AG08395 (cell line): ENCODE data around the gene BUB1B.
A peak's percentile ranks its signal among the peaks of the same experiment; 100 is the strongest.
"Not testable (repeated sequence)": the region's sequence is repeated elsewhere in the genome, so short reads cannot be mapped to it uniquely, and the experiment has no call there.

Source experiments
- DNase-seq: peaks from one replicate; pipeline ENCODE4 v3.0.0; 2012; ENCODE audit warnings: mixed read lengths, low spot score

The BUB1B gene

GRCh38 chr15:40160689-40161688 is at the start of gene BUB1B:
BUB1B (plus strand) TSS chr15:40161069; CDS start chr15:40161221, 152 bp downstream.
- DNase-seq, result peak; percentile 98

- DNase-seq, result no peak
Measured at GRCh38 chr15:40111888-40112287, 49.0 kb upstream of the BUB1B start.

DNA sequence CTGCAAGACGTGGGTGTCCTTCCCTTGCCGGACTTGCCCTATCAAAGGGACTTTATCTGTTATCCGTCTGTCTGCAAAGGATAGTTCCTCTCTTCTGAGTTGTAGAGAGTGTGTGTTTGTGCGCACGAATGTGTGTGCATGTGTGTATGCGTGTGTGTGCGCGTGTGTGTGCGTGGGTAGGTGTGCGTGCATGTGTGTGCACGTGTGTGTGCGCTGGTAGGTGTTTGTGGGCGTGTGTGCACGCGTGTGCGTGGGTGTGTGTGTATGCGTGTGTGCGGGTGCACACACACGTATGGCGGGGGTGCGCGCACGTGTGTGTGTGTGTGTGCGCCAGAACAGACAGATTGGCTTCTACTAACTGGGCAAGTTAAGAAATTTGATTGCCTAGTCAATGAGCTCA is 48.1 kb upstream of the BUB1B start:
- no peak for DNase-seq

DNA sequence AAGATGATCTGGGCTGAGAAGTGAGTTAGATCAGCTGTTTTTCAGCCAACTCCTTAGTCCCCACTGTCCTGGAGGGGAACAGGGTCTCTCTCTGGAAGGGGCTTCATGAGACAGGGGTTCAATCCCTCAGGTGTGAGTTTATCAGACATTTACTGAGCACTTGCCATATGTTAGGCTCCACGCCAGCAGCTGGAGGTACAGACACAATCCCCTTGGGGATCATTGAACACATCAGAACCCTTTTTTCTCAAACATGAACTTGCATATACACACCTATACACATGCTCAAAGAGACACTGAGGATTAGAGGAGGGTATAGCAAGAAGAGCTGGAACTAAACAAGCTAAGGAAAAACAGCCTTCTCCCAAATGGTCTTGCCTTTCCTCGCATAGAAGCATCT is 46.7 kb upstream of the BUB1B start:
- DNase-seq, result no peak

DNA sequence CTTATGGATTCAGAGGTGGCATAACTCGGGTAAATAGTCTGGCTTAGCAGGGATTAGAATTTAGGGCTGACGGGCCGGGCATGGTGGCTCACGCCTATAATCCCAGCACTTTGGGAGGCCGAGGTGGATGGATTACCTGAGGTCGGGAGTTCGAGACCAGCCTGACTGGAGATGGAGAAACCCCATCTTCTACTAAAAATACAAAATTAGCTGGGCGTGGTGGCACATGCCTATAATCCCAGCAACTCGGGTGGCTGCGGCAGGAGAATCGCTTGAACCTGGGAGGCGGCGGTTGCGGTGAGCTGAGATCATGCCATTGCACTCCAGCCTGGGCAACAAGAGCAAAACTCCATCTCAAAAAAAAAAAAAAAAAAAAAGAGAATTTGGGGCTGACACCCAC is 45.8 kb upstream of the BUB1B start:
- DNase-seq, result not testable (repeated sequence)

GRCh38 chr15:40115670-40116093 is 45.2 kb upstream of the BUB1B start:
- DNase-seq, result no peak

DNA sequence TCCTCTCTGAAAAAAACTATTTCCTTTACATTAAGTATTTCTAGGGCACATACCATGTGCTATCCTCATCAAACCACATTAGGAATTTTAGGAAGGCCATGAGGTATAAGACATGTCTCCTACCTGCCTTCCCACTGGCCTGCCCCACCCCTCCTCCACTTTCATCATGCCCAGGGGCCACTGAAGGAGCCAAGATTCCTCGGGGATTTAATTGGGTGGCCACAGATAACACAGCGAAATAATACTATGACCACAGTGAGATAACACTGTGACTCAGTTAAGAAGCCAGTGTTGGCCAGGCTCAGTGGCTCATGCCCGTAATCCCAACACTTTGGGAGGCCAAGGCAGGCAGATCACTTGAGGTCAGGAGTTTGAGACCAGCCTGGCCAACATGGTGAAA is 42.4 kb upstream of the BUB1B start:
- DNase-seq, result no peak

- no peak for DNase-seq
Measured at GRCh38 chr15:40121911-40122638, 38.8 kb upstream of the BUB1B start.

GRCh38 chr15:40122989-40123388 is 37.9 kb upstream of the BUB1B start:
- not testable (repeated sequence) for DNase-seq

DNA sequence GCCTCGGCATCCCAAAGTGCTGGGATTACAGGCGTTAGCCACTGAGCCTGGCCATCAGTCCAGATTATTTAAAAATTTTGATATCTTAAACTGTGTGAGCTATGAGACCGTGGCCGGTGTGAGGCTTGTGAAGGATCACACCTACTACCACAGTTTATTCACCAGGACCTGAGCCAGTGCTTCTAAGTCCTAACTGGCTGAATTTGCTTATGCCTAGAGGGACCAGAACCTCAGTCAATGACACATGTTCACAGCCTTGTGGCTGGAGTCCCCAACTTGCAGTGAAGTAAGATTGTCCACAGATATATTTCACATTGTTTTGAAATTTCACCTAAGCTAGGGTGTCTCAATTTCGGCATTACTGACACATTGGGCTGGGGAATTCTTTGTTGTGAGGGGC is 37.0 kb upstream of the BUB1B start:
- DNase-seq, result not testable (repeated sequence)

- not testable (repeated sequence) for DNase-seq
Measured at GRCh38 chr15:40124333-40124732, 36.5 kb upstream of the BUB1B start.

DNA sequence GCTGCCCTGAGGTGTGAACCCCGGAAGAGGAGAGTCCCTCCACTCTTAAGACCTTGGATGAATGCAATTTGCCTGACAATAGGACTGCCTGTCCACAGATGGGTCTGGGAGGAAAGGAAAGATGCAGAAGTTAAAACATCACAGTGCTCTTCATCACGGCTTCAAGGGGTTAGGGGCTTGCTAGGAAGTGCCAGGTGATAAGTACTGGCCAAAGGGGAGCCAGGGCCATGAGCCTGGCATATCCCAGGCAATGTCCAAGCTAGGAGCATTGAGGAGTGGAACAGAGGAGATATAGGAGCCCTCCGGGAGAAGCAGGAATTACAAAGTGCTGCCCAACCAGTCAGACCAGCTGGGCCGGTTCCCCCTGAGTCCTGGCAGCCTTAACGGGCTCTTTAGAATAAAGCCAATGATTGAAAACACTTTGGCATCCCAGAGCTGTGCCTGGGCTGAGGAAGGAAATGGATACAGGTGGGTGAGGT is 36.0 kb upstream of the BUB1B start:
- DNase-seq, result not testable (repeated sequence)

GRCh38 chr15:40125950-40126349 is 34.9 kb upstream of the BUB1B start:
- DNase-seq, result no peak

- no peak for DNase-seq
Measured at GRCh38 chr15:40128766-40129660, 31.9 kb upstream of the BUB1B start.

DNA sequence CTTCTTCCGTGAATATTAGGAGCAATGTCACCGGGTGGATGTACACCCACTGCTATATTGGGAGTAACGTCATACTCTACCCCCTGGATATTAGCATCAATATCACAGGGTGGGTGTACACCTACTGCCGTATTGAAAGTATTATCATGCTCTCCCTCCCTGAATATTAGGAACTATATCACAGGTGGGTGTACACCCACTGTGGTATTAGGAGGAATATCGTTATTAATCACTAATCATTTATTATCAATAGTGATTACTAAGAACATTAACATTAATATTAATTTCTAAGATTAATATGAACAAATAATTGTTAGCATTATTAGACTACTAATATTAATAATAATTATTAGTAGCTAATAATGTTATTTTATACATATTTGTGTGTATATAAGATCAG is 30.8 kb upstream of the BUB1B start:
- DNase-seq, result no peak

GRCh38 chr15:40130799-40131502 is 29.9 kb upstream of the BUB1B start:
- DNase-seq, result no peak

GRCh38 chr15:40133544-40133943 is 27.3 kb upstream of the BUB1B start:
- DNase-seq, result no peak

- DNase-seq, result no peak
Measured at GRCh38 chr15:40134885-40135284, 26.0 kb upstream of the BUB1B start.

DNA sequence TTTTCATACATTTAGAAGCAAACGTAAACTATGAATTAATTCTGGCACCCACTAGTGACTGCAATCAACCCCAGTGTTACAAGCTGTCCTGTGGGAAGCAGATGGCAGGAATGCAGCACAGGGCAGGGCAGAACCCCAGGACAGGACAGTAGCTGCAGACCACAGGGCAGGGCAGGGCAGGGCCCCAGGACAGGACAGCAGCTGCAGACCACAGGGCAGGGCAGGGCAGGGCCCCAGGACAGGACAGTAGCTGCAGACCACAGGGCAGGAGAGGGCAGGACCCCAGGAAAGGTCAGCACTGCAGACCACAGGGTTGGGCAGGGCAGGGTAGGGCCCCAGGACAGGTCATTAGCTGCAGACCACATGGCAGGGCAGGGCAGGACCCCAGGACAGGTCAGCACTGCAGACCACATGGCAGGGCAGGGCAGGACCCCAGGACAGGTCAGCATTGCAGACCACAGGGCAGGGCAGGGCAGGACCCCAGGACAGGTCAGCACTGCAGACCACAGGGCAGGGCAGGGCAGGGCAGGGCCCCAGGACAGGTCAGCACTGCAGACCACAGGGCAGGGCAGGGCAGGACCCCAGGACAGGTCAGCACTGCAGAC is 24.9 kb upstream of the BUB1B start:
- DNase-seq, result not testable (repeated sequence)

DNA sequence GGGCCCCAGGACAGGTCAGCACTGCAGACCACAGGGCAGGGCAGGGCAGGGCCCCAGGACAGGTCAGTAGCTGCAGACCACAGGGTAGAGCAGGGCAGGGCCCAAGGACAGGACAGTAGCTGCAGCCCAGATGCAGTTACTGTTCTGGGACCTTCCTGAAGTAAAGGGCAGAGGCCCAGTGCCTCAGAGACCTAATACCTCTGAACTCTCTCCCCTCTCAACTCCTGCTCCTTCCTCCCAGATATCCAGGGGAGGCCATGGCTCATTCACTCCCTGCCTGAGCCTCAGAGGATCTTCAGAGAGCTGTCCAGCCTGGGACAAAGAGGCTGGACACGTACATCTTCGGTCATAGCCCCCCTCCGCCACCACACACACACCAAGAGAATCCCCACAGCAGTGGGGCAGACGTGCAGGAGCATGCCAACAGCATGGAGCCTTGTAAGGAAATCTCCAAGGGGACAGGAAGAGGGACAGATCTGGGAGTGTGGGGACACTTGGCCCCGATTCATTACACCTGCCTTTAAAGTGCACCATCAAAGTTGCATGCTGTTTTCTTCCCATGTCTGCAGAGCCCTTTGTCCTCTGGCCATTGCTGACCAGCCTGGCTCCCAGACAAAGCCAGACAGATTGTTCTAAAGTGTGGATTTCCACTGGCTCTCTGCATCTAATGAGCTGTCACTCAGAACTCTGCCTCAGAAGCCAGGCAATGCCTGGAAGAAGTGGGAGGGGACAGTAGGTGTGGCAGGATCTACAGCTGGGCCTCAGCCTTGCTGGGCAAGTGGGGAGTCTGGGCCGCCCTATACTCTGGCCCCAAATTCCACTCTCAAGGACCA is 24.2 kb upstream of the BUB1B start:
- no peak for DNase-seq
